ENCODE measurements around the gene PLCG1.

The PLCG1 gene

GRCh38 chr20:41178495-41178894 is 41.2 kb downstream of the PLCG1 start:
- no peak for DNase-seq (ENCODE audit: low read depth in 2 of 2)

DNA sequence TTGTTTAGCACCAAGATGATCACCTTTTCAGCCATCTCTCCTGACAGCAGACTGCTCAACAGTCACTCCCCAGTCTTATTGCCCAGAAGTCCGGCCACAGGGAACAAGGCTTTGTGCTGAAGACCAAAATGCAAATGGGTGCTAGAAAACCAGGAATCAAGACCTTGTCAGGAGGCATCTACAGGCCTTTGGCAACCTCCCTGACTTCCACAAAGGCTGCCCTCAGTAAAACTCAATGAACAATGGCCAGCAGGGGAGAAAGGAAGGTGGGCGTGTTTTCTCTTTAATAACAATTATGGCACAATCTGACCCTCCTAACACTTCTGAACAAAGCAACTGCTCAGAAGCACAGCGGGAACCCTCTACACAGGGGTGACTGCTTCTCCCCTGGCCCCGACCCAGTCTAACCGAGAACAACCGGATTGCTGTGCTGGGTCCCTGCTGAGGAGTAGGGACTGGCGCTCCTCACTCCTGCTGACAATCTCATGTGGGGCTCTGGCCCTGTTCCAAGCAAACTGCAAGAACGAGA is 41.6 kb downstream of the PLCG1 start:
- DNase-seq (ENCODE audit: low read depth in 2 of 2), result no peak

DNA sequence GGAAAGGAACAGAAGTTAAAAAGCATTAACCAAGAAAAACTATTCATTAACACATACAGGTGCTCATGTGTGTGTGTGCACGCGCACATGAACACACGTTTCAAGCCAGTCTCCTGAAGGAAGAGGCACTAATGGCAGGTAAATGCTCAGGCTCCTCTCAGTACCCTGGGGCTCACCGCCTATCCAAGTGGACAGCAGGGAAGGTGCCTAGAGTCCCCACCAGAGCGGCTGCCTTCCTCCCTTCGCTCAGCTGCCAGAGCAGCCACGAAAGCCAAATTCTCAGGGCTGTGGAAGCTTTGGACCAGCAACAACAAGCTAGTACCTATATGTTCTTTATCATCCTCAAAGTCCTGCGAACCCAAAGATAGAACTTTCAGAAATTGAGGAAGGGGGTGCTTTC is 42.6 kb downstream of the PLCG1 start:
- no peak for DNase-seq (ENCODE audit: low read depth in 2 of 2)

GRCh38 chr20:41180599-41181333 is 43.4 kb downstream of the PLCG1 start:
- DNase-seq (ENCODE audit: low read depth in 2 of 2), result no peak

- DNase-seq (ENCODE audit: low read depth in 2 of 2), result no peak
Measured at GRCh38 chr20:41181567-41181966, 44.2 kb downstream of the PLCG1 start.

DNA sequence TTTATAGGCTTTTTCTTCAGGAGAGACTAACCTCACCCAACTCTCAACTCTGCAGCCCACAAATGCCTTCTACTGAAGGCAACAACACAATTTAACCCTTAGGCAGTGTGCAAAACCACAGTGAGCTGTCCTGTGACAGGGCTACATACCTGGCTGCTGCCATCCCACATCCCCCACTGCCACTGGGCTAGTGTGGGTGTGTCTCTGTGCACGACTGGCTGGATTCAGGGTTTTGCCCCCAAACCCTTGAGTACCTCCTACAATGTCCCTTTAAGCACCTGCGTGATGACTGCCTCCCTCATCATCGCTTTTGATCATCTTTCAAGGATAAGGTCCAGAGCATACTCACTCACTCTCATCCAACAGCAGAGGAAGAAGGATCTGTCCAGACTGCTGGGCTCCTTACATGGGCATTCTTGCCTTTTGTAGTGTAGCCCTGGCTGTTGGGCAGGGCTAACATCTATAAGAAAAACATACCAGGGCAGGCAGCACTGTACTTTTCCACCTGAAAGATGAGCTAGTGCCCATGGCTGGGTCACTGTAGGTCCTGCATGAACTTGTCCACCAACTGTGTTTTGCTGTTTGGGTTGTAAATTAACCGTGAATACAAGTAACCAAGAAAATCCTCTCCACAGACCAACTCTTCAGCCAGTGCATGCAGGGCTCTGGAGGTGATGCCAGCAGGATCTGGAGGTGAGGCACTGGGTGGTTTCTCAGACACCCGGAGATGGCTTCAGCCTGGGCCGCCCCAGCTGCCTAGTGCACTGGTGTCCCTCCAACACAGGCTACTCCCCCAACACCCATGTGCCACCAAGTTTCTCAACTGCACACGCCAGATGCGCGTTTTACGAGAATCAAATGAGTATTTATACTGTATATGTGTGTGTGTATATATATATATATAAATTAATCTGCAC is 45.2 kb downstream of the PLCG1 start:
- no peak for DNase-seq (ENCODE audit: low read depth in 2 of 2)

GRCh38 chr20:41183391-41183790 is 46.0 kb downstream of the PLCG1 start:
- no peak for DNase-seq (ENCODE audit: low read depth in 2 of 2)

- no peak for DNase-seq (ENCODE audit: low read depth in 2 of 2)
Measured at GRCh38 chr20:41183831-41184230, 46.5 kb downstream of the PLCG1 start.

- DNase-seq (ENCODE audit: low read depth in 2 of 2), result no peak
Measured at GRCh38 chr20:41185013-41185757, 47.8 kb downstream of the PLCG1 start.

GRCh38 chr20:41187668-41188067 is 50.3 kb downstream of the PLCG1 start:
- no peak for DNase-seq (ENCODE audit: low read depth in 2 of 2)

DNA sequence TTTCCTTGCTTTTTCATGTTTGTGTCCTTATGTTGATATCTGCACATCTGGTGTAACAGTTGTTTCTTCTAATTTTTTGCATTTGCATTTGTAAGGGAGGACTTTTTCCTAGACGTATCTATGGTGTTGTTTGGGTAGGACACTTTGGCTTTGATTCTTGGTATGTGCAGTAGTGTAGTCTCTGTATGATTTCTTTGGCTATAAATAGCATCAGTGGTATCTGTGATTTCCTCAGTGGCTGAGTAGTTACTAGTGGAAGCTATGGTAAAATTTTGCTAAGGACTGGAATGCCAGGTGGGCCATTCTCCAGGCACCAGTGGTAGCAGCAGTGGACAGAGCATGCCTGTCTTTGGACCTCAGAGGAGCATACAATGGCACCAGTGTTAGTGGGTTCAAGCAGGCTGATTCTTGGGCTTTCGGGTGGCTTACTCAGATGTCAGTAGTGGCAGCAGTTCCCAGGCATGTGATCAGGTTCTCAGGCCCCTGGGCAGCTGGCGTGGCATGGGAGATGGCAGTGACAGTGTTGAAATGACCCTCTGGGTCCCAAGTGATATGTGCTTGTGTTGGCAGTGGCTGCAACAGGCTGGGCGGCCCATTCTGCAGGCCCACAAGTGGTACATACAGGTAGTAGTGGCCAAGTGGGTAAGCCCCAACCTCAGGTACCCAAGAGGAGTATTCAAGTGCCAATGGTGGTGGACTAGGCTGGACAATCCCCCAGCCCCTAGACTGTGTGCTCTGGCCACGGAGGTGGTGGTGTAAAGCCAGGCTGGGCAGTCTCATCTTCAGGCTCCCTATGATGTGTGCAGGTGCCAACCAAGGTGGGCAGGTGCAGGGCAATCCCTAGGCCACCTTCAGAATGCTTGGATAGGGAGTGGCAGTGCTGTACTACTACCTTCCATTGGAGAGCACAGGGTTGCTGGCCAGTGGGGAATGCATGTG is 54.5 kb downstream of the PLCG1 start:
- DNase-seq (ENCODE audit: low read depth in 2 of 2), result no peak

DNA sequence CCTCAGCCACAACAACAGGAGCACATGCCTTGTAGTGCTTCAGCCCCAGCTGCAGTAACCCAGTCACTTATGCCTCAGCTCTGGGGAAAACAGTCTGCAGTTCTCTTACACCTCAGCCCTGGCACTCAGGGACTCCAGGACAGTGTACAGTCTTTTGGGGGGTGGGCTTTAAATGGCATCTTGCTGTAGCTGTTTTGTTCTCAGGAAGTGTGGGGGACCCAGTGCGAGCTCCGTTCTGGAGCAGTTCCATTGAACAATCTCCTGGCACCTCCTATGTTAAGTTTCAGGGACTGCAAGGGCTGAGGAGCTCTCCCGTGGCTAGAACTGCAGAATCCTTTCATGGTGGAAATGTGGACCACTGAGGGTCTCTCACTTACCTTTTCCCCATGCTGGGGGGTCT is 55.2 kb downstream of the PLCG1 start:
- no peak for DNase-seq (ENCODE audit: low read depth in 2 of 2)

- no peak for DNase-seq (ENCODE audit: low read depth in 2 of 2)
Measured at GRCh38 chr20:41196653-41197225, 59.4 kb downstream of the PLCG1 start.

- no peak for DNase-seq (ENCODE audit: low read depth in 2 of 2)
Measured at GRCh38 chr20:41198443-41198842, 61.1 kb downstream of the PLCG1 start.

DNA sequence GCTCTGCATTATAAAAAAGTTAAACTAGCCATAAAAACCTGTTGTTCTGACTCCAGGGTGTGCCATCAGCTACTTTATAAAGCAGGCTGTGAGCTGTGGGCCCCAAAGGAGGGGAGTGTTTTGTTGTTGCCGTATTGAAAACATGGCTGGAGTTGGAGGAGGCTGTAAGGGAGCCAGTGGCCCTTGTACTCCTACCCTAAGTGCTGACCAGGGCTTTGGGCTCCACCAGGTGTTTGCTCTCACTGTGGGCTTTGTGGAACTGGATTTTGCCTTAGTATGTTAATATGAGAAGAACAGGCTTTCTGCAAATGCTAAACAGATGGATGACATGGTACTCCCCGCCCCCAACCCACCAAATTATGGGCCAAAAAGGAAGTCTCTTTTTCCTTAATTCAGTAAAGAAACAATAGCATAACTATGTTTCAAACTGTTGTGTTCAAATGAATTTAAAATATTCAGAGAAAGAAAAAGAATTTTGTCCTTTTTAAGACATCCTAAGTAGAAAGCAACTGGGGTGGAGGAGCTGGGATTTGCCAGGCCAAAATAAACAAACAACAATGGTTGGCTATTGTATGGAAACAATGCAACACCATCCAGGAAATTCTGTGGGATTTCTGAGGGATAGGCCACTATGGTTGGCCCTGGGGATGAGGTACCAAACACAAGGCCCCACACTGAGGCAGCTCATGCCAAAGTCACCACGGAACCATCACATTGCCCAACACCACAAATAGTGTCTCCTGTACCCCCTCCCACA is 63.3 kb downstream of the PLCG1 start:
- DNase-seq (ENCODE audit: low read depth in 2 of 2), result no peak

DNA sequence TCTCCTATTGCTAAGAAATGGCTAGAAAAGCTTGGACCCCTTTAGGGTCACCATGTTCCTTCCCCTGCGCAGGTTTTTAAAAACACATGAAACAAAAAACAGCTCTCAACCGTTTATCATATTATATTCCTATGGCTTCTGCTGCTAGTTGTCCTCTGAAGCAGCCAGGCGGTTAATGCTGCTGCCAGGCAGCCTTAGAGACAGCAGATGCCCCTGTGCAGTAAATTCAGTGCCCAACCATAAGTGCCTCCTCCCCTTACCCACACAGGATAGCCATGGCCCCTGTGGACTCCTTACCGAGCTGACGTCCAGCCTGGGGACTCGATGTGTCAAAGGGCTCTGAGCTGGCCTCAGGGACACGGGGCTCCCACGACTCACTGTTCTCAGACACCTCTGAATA is 64.4 kb downstream of the PLCG1 start:
- DNase-seq (ENCODE audit: low read depth in 2 of 2), result no peak

DNA sequence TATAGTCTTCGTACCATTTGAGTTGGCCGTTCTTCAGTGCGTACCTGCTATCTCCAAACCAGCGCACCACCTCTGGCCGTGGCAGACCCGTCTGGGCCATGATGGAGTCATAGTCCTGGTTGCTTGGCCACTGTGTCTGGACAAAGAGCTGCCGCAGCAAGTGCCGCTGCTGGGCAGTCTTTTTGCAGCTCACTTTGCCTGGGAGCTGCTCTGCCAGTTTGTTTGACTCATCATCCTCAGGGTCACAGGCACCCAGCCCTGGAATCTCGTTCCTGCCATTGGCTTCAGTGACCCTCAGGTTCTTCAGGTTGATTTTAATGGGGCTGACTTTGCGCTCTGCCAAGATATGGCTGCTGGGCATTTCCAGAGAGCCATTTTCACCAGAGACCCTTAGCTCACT is 65.1 kb downstream of the PLCG1 start:
- no peak for DNase-seq (ENCODE audit: low read depth in 2 of 2)

GRCh38 chr20:41203660-41204059 is 66.3 kb downstream of the PLCG1 start:
- DNase-seq (ENCODE audit: low read depth in 2 of 2), result no peak

DNA sequence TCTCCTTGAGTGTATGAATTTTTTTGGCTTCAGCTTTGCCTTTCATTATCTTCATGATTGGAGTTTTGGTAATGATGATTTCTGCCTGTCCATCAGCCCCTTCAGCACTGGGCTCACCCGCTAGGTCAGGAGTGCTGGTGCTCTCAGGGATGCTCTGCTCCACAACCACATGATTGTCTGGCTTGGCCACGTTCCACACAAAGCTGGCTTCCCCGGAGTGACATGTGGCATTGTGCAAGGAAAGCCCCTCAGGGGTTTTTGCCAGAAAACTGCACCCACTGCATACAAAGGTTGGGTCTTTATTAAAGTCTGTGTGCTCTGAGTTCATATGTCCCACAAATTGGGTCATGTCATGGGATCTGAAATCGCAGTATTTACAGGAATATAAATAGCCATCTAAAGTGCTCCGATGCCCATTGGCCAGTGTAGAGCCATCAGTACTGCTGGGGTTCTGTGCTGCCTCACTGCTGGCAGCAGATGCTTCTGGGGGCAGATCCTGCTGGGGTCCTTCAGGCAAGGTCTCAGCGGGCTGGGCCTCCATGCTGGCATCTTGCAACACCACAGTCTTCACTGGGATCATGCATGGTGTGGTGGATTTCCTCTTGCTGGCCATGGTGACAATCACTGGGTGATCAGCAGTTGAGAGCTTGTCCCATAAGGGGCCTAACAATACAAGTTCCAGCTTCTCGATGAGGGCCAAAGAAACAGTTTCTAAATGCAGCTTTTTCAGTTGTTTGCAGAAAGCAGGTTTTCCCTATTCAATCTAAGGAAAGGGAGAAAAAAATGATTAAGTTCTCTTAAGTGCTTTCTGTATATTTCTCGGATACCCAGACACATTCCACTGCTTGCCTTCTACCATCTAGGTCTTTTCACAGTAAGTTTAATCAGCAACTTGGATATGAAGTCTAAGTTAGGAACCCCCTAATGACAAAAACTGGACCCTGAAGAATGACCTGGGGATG is 67.2 kb downstream of the PLCG1 start:
- DNase-seq (ENCODE audit: low read depth in 2 of 2), result no peak
